Body of pancreas (tissue), 4 donors: Measurements from ENCODE around the gene CLN3. TPM values are rescaled to one million over a fixed set of nuclear protein-coding genes. Genes with fewer than 3 reads are reported as not detected.

Experiments used
- ATAC-seq: fragments of 150-250 bp; one replicate; pipeline ENCODE4 v1.9.1; 2016
- DNase-seq, 4 donors: peaks; one replicate each; pipeline ENCODE4 v3.0.0-alpha.2; 2019
- H3K27ac ChIP-seq, 4 donors: fragments of 200-600 bp; sonication (generic); 1 replicate in 3 of 4; 2 replicates in 1 of 4; pipeline versions ENCODE4 v1.5.1 to v1.6.1; 2016 to 2019; ENCODE audit warnings: mild to moderate bottlenecking in 1 of 4, mixed read lengths in 1 of 4, moderate library complexity in 1 of 4
- H3K27me3 ChIP-seq, 2 donors: fragments of 200-600 bp; sonication (generic); one replicate each; pipeline ENCODE4 v1.6.0; 2016; ENCODE audit warnings: mild to moderate bottlenecking in 1 of 2
- H3K36me3 ChIP-seq, 2 donors: fragments of 200-600 bp; sonication (generic); replicated peaks in 1 of 2; 2 replicates each; pipeline ENCODE4 v1.5.1; 2016; ENCODE audit warnings: low read depth in 2 of 2; ENCODE audit not compliant: insufficient read depth in 1 of 2
- H3K4me1 ChIP-seq: fragments of 200-600 bp; sonication (generic); one replicate; pipeline ENCODE4 v1.6.0; 2016
- H3K4me3 ChIP-seq, 2 donors: fragments of 200-600 bp; sonication (generic); 1 replicate in 1 of 2; 2 replicates in 1 of 2; pipeline ENCODE4 v1.5.1; 2016 to 2019
- H3K9me3 ChIP-seq, 3 donors: fragments of 200-600 bp; sonication (generic); 1 replicate in 2 of 3; 2 replicates in 1 of 3; pipeline ENCODE4 v1.5.1; 2016
- CTCF ChIP-seq, 7 experiments: fragments of 450-650 bp in 4 of 7; fragments of 200-600 bp in 3 of 7; sonication (generic) in 3 of 7; IDR thresholded peaks; one replicate each; pipeline ENCODE4 v1.5.1; 2016 to 2019; ENCODE audit warnings: antibody characterized with exemption in 7 of 7
- POLR2A ChIP-seq, 3 donors: fragments of 450-650 bp; IDR thresholded peaks; one replicate each; pipeline ENCODE4 v1.6.1; 2016; ENCODE audit warnings: antibody characterized with exemption in 3 of 3, mild to moderate bottlenecking in 2 of 3
- WGBS, 2 donors: methylation state at CpG; one replicate each; pipeline ENCODE4 v1.1.5; 2017; 5-methylcytosine and 5-hydroxymethylcytosine counted together
- intact Hi-C: fragments of 100-400 bp; cut with DNase I; formaldehyde crosslinking; loops from one replicate; pipeline ENCODE4 v1.15.1; 2023
- total RNA-seq, 2 donors: library from RNA; depleted of rRNA; stranded (reverse); fragments of >200 nt; gene quantifications; one replicate each; pipeline ENCODE4 v1.1.0, GENCODE V29; 2016

CLN3 gene
- total RNA-seq, 2 donors from 2014 or later, result 28.0 to 29.6 TPM

- intact Hi-C loops, result loop anchor here (5.0 kb wide), 1 partner anchor 40 kb away; no protein-coding TSS in a partner anchor
- H3K27ac ChIP-seq, result peak overlapping the region in 3 of 4 donors; percentile 90 to 93 (median 91)
- no peaks in the 10 kb centered on the region for H3K36me3 ChIP-seq
- 28 to 46% methylated on average over 6 of the region's 6 CpGs for WGBS, 2 donors
- TF ChIP-seq POLR2A (IDR thresholded peaks at IDR 0.05) (no peak), CTCF (IDR thresholded peaks at IDR 0.05) (no peak)
- DNase-seq (no peak), ATAC-seq (no peak)
- no peaks in the 10 kb centered on the region for H3K9me3 ChIP-seq
- H3K4me1 ChIP-seq, result peaks cover 66% of the 10 kb centered on the region
- peak overlapping the region; percentile 13 to 16 for H3K4me3 ChIP-seq
- no peaks in the 10 kb centered on the region for H3K27me3 ChIP-seq
Measured at GRCh38 chr16:28537076-28537475, 45.2 kb upstream of the CLN3 start.

- peak; percentile 59 to 82 (median 62) for DNase-seq
- intact Hi-C loops, result loop anchor here (5.0 kb wide), 1 partner anchor 37 kb away; no protein-coding TSS in a partner anchor
- peaks cover 65% of the 10 kb centered on the region for H3K4me1 ChIP-seq
Measured at GRCh38 chr16:28534542-28535373, 42.9 kb upstream of the CLN3 start.

GRCh38 chr16:28532940-28533647 is 41.2 kb upstream of the CLN3 start:
- peaks cover 70% of the 10 kb centered on the region for H3K4me1 ChIP-seq
- TF ChIP-seq POLR2A (IDR thresholded peaks at IDR 0.05), result no peak
- no peak for TF ChIP-seq CTCF (IDR thresholded peaks at IDR 0.05)
- no peaks in the 10 kb centered on the region for H3K9me3 ChIP-seq
- H3K27me3 ChIP-seq, result no peaks in the 10 kb centered on the region
- intact Hi-C loops, result no loop called here
- no peaks in the 10 kb centered on the region for H3K36me3 ChIP-seq
- ATAC-seq (peak; percentile 40), DNase-seq (peak; percentile 53 to 64 (median 57))
- no peak overlapping the region for H3K4me3 ChIP-seq
- peak overlapping the region; percentile 71 to 83 (median 82) for H3K27ac ChIP-seq
- 54 to 58% methylated on average over 5 of the region's 5 CpGs for WGBS, 2 donors

More at GRCh38 chr16:28534542-28535373, 42.9 kb upstream of the CLN3 start:
- 25% methylated on average over 5 of the region's 5 CpGs for WGBS, 2 donors
- TF ChIP-seq CTCF (IDR thresholded peaks at IDR 0.05), result no peak
- peak in 1 of 3 donors; percentile 38 for TF ChIP-seq POLR2A (IDR thresholded peaks at IDR 0.05)
- H3K9me3 ChIP-seq, result no peaks in the 10 kb centered on the region
- no peak overlapping the region for H3K4me3 ChIP-seq
- H3K27me3 ChIP-seq, result no peaks in the 10 kb centered on the region
- H3K27ac ChIP-seq, result peak overlapping the region; percentile 48 to 83 (median 77)
- no peaks in the 10 kb centered on the region for H3K36me3 ChIP-seq
- peak; percentile 7 for ATAC-seq

GRCh38 chr16:28531777-28532744 is 40.2 kb upstream of the CLN3 start:
- TF ChIP-seq POLR2A (IDR thresholded peaks at IDR 0.05), result peak in 2 of 3 donors; percentile 51 to 56
- peak in 1 of 7 experiments; percentile 8 for TF ChIP-seq CTCF (IDR thresholded peaks at IDR 0.05)
- intact Hi-C loops, result no loop called here
- DNase-seq, result peak; percentile 89 to 93 (median 92)
- 34 to 36% methylated on average over 9 of the region's 9 CpGs for WGBS, 2 donors
- peaks cover 80% of the 10 kb centered on the region for H3K4me1 ChIP-seq
- peak; percentile 80 for ATAC-seq
- no peaks in the 10 kb centered on the region for H3K36me3 ChIP-seq
- peak overlapping the region; percentile 71 to 83 (median 82) for H3K27ac ChIP-seq
- H3K4me3 ChIP-seq, result no peak overlapping the region
- no peaks in the 10 kb centered on the region for H3K9me3 ChIP-seq
- no peaks in the 10 kb centered on the region for H3K27me3 ChIP-seq
